ENCODE data around the gene PCYT1B.

The PCYT1B gene

DNA sequence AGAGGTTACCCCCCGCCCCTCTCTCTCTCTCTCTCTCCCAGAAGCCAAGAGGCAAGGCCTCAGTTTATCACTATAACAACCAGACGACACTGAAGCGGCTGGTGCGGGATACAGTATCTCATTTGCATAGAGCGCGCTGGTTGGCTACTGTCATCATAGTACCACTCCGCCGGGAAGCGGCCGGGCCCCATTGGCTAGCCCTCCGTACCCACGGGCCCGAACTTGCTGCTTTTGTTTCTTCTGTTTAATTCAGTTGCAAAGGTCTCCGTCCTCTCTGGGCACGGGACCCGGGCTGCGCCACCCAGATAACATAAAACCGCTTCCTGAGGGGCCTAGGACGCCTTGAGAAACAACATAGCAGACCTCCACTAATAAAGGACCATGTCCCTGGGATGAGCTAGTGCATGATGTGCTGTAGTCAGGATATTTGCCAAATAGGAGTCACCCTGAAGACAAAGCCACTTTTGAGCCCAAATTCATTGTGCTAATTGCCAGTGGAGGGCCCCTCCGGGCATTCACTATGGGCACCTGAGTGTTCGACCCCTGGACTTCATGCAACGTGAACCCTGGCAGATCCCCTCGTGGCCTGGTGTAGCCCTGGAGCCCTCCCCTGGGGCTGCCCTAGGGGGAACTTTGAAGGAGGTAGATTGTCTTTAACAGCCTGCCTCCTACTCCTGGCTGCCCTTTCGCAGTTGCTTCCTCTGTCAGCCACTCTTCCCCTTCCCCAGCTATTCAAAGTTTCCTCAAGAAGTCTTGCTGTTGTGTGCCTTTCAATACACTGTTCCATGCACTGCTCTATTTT lies at the start of gene PCYT1B:
TSS of gene PCYT1B (minus strand) at position 91 of the 802 bp plus-strand sequence. CDS start 242 bp downstream, outside the sequence.
- peak; percentile 6 for DNase-seq (ENCODE audit: low spot score)
- CTCF ChIA-PET: no interaction called here
- POLR2A ChIA-PET (ENCODE audit: low non-redundant PET): no interaction called here

DNA sequence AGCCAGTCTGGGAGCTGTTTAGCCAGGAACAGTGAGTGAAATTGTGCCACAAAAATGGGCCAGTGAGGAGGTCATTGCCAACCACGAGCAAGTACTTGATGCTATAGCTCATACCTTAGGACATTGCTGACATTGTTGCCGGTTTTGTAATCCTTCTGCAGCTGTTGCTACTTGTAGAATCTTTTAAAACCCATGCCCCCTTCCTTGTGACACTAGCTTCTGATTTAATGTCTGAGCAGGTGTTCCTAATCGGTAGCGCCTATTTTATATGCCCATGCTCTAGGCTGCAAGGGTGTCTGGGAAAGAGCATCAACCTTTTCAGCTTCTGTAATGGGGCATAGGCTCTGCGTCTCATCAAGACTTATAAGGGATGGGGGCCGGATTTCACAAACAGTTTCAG lies 49.1 kb upstream of the PCYT1B start:
- no peak for DNase-seq (ENCODE audit: low spot score)
- ChIA-PET POLR2A (ENCODE audit: low non-redundant PET) (no interaction called here), CTCF (no interaction called here)
- no peak for TF ChIP-seq CTCF (conservative IDR thresholded peaks at IDR 0.05; ENCODE audit: low read depth)
- no peak overlapping the region for H3K27ac ChIP-seq

More for the DNA sequence above, at the start of gene PCYT1B:
- H3K27ac ChIP-seq: no peak within 1 kb of the TSS
- TF ChIP-seq CTCF (conservative IDR thresholded peaks at IDR 0.05; ENCODE audit: low read depth): no peak

GRCh38 chrX:24694825-24695224 lies 47.7 kb upstream of the PCYT1B start:
- no peak for TF ChIP-seq CTCF (conservative IDR thresholded peaks at IDR 0.05; ENCODE audit: low read depth)
- POLR2A ChIA-PET (ENCODE audit: low non-redundant PET): no interaction called here
- CTCF ChIA-PET: no interaction called here
- H3K27ac ChIP-seq: no peak overlapping the region
- no peak for DNase-seq (ENCODE audit: low spot score)

DNA sequence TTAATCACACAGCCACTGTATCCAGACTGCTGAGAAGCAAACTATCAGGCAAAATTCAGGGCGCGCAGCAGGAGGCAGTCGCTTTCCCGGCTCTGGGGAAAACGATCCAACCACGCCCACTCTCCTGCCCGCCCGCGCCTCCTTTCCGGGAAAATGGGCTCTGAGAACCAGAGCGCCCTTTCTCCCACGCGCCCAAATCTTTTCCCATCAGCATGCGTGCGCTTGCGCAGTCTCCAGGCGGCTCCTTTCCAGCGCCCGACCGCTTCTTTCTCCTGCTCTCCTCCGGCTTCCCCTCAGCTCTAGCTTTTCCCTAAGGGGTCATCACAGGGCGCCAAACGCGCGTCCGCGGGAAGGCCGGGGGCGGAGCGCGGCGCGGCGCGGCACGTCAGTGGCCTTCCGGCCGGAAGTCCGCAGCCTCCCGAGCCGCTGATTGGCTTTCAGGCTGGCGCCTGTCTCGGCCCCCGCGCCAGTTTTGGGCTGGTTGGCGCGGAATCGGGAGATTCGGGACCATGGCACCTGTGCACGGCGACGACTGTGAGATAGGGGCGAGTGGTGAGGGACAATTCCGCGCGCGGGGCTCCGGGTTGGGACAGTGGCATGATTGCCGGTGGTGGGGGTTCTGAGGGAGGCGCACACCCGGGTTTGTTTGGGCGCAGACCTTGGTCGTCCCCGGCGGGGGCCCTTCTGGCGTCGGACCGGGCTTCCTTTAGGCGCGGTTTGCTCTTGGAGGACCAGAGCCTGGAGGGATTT lies 46.5 kb upstream of the PCYT1B start, which contains the start of gene POLA1:
TSS of gene POLA1 (plus strand) at position 466 of the 750 bp plus-strand sequence. CDS start at position 510, 44 bp downstream.
- peak; percentile 31; the same call in 1 of the 2 replicates for TF ChIP-seq CTCF (conservative IDR thresholded peaks at IDR 0.05; ENCODE audit: low read depth)
- H3K27ac ChIP-seq: peak within 1 kb of the TSS; percentile 75
- peak; percentile 87 for DNase-seq (ENCODE audit: low spot score)
- ChIA-PET POLR2A (ENCODE audit: low non-redundant PET) (no interaction called here), CTCF (no interaction called here)

- TF ChIP-seq CTCF (conservative IDR thresholded peaks at IDR 0.05; ENCODE audit: low read depth): no peak
- ChIA-PET POLR2A (ENCODE audit: low non-redundant PET) (no interaction called here), CTCF (interaction anchor here (0.7 kb wide), 1 partner anchor 69 kb away, joined by 6 read pairs; no protein-coding TSS in a partner anchor)
- H3K27ac ChIP-seq: no peak overlapping the region
- no peak for DNase-seq (ENCODE audit: low spot score)
Observed at GRCh38 chrX:24692305-24692704, 45.2 kb upstream of the PCYT1B start.

DNA sequence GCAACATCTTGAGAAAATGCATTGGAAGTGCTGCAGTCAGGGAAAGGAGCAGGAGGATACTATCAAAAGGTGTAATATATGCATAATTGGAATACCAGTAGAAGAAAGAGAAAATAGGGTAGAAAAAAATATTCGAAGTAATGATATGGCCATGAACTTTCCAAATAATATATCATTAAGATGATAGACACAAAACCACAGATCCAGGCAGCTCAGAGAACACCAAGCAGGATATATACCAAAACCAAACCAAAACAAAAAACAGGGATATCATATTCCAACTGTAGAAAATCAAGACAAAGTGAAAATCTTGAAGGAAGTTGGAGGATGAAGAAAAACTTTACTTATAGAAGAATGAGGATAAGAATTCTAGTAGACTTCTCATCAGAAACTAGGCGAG lies 36.9 kb upstream of the PCYT1B start:
- no peak for TF ChIP-seq CTCF (conservative IDR thresholded peaks at IDR 0.05; ENCODE audit: low read depth)
- CTCF ChIA-PET: no interaction called here

More for the DNA sequence above, 36.9 kb upstream of the PCYT1B start:
- POLR2A ChIA-PET (ENCODE audit: low non-redundant PET): no interaction called here
- DNase-seq (ENCODE audit: low spot score): no peak
- no peak overlapping the region for H3K27ac ChIP-seq
